ENCODE results near the gene FAAH.

FAAH gene

GRCh38 chr1:46459315-46459714 lies 65.2 kb downstream of the FAAH start:
- WGBS, 2 donors (ENCODE audit: extremely low coverage in 2 of 2, insufficient read length in 2 of 2, insufficient replicate concordance in 1 of 2) = no CpG with 5 or more reads among the region's 8 CpGs

GRCh38 chr1:46461017-46461808 lies 67.1 kb downstream of the FAAH start:
- no CpG with 5 or more reads among the region's 11 CpGs for WGBS, 2 donors (ENCODE audit: extremely low coverage in 2 of 2, insufficient read length in 2 of 2, insufficient replicate concordance in 1 of 2)
- H3K23ac ChIP-seq (ENCODE audit: low read depth, low read length, poor library complexity) = peak overlapping the region; percentile 7
- H4K91ac ChIP-seq (ENCODE audit: low read depth, low read length, poor library complexity) = no peak overlapping the region
- peak overlapping the region; percentile 78 for H3K18ac ChIP-seq (ENCODE audit: low read length)
- peaks cover 0 to 100% (median 27%) of the 10 kb centered on the region in 3 experiments for H3K27me3 ChIP-seq (ENCODE audit: control insufficient read depth in 3 of 3, insufficient read depth in 3 of 3, low read depth in 1 of 3, low read length in 3 of 3)
- H2AFZ ChIP-seq (ENCODE audit: low read length) = no peak overlapping the region
- H2BK5ac ChIP-seq (ENCODE audit: low read length) = no peak overlapping the region
- no peak for DNase-seq (ENCODE audit: low spot score)
- no peak overlapping the region for H4K8ac ChIP-seq (ENCODE audit: low read depth, low read length)
- no peak overlapping the region for H3K4ac ChIP-seq (ENCODE audit: low read length)
- H2AK5ac ChIP-seq (ENCODE audit: low read depth, low read length) = peak overlapping the region; percentile 71
- no peaks in the 10 kb centered on the region for H3K9me3 ChIP-seq (replicated peaks in 1 of 2; ENCODE audit: control insufficient read depth in 2 of 2, insufficient read depth in 1 of 2, low read depth in 1 of 2, low read length in 2 of 2)
- no peaks in the 10 kb centered on the region for H3K36me3 ChIP-seq (replicated peaks in 1 of 2; ENCODE audit: control insufficient read depth in 2 of 2, insufficient read depth in 2 of 2, low read length in 2 of 2)
- peaks cover 3 to 38% of the 10 kb centered on the region in 2 donors for H3K4me1 ChIP-seq (ENCODE audit: control insufficient read depth in 2 of 2, insufficient read depth in 1 of 2, low read depth in 1 of 2, low read length in 2 of 2)
- no peak overlapping the region for H3K14ac ChIP-seq (ENCODE audit: low read length)
- no peak overlapping the region for H3K9ac ChIP-seq (ENCODE audit: low read depth, low read length, poor library complexity)
- no peaks in the 10 kb centered on the region for H3K79me1 ChIP-seq (ENCODE audit: low read depth, low read length)
- H3K27ac ChIP-seq (replicated peaks; ENCODE audit: low read length) = no peak overlapping the region
- H2BK15ac ChIP-seq (ENCODE audit: low read length) = no peak overlapping the region
- no peak overlapping the region for H2BK120ac ChIP-seq (ENCODE audit: low read depth, low read length)
- no peak overlapping the region for H2BK12ac ChIP-seq (ENCODE audit: low read length)
- no peak overlapping the region for H3K4me2 ChIP-seq (ENCODE audit: insufficient read depth, low read length, poor library complexity, severe bottlenecking)
- H3K4me3 ChIP-seq (ENCODE audit: low read length in 2 of 2) = no peak overlapping the region

More at GRCh38 chr1:46459315-46459714, 65.2 kb downstream of the FAAH start:
- Histone ChIP-seq H3K23ac (ENCODE audit: low read depth, low read length, poor library complexity) (no peak overlapping the region), H3K4me2 (ENCODE audit: insufficient read depth, low read length, poor library complexity, severe bottlenecking) (no peak overlapping the region), H2BK5ac (ENCODE audit: low read length) (no peak overlapping the region), H3K14ac (ENCODE audit: low read length) (no peak overlapping the region), H3K27me3 (ENCODE audit: control insufficient read depth in 3 of 3, insufficient read depth in 3 of 3, low read depth in 1 of 3, low read length in 3 of 3) (peaks cover 0 to 92% (median 27%) of the 10 kb centered on the region in 3 experiments), H4K8ac (ENCODE audit: low read depth, low read length) (no peak overlapping the region), H3K9me3 (replicated peaks in 1 of 2; ENCODE audit: control insufficient read depth in 2 of 2, insufficient read depth in 1 of 2, low read depth in 1 of 2, low read length in 2 of 2) (no peaks in the 10 kb centered on the region), H2AK5ac (ENCODE audit: low read depth, low read length) (peak overlapping the region; percentile 44), H2BK15ac (ENCODE audit: low read length) (no peak overlapping the region), H2BK12ac (ENCODE audit: low read length) (no peak overlapping the region), H3K4ac (ENCODE audit: low read length) (no peak overlapping the region), H3K79me1 (ENCODE audit: low read depth, low read length) (no peaks in the 10 kb centered on the region), H2BK120ac (ENCODE audit: low read depth, low read length) (no peak overlapping the region), H3K27ac (replicated peaks; ENCODE audit: low read length) (no peak overlapping the region), H2AFZ (ENCODE audit: low read length) (no peak overlapping the region), H3K36me3 (replicated peaks in 1 of 2; ENCODE audit: control insufficient read depth in 2 of 2, insufficient read depth in 2 of 2, low read length in 2 of 2) (no peaks in the 10 kb centered on the region), H3K4me3 (ENCODE audit: low read length in 2 of 2) (no peak overlapping the region), H4K91ac (ENCODE audit: low read depth, low read length, poor library complexity) (no peak overlapping the region), H3K18ac (ENCODE audit: low read length) (peak overlapping the region; percentile 73), H3K9ac (ENCODE audit: low read depth, low read length, poor library complexity) (no peak overlapping the region), H3K4me1 (ENCODE audit: control insufficient read depth in 2 of 2, insufficient read depth in 1 of 2, low read depth in 1 of 2, low read length in 2 of 2) (peaks cover 0 to 32% of the 10 kb centered on the region in 2 donors)
- DNase-seq (ENCODE audit: low spot score) = no peak

- Histone ChIP-seq H3K4me2 (ENCODE audit: insufficient read depth, low read length, poor library complexity, severe bottlenecking) (no peak overlapping the region), H3K36me3 (replicated peaks in 1 of 2; ENCODE audit: control insufficient read depth in 2 of 2, insufficient read depth in 2 of 2, low read length in 2 of 2) (no peaks in the 10 kb centered on the region), H2AFZ (ENCODE audit: low read length) (no peak overlapping the region), H2BK5ac (ENCODE audit: low read length) (no peak overlapping the region), H3K27ac (replicated peaks; ENCODE audit: low read length) (peak overlapping the region; percentile 14), H2AK5ac (ENCODE audit: low read depth, low read length) (peak overlapping the region; percentile 24), H3K79me1 (ENCODE audit: low read depth, low read length) (no peaks in the 10 kb centered on the region), H3K18ac (ENCODE audit: low read length) (peak overlapping the region; percentile 15), H3K4me1 (ENCODE audit: control insufficient read depth in 2 of 2, insufficient read depth in 1 of 2, low read depth in 1 of 2, low read length in 2 of 2) (peaks cover 5 to 39% of the 10 kb centered on the region in 2 donors), H2BK15ac (ENCODE audit: low read length) (no peak overlapping the region), H3K4me3 (ENCODE audit: low read length in 2 of 2) (no peak overlapping the region), H3K23ac (ENCODE audit: low read depth, low read length, poor library complexity) (peak overlapping the region; percentile 82), H2BK12ac (ENCODE audit: low read length) (no peak overlapping the region), H3K9ac (ENCODE audit: low read depth, low read length, poor library complexity) (no peak overlapping the region), H3K14ac (ENCODE audit: low read length) (no peak overlapping the region), H4K8ac (ENCODE audit: low read depth, low read length) (no peak overlapping the region), H2BK120ac (ENCODE audit: low read depth, low read length) (no peak overlapping the region), H3K4ac (ENCODE audit: low read length) (no peak overlapping the region), H3K27me3 (ENCODE audit: control insufficient read depth in 3 of 3, insufficient read depth in 3 of 3, low read depth in 1 of 3, low read length in 3 of 3) (peaks cover 1 to 97% (median 29%) of the 10 kb centered on the region in 3 experiments), H3K9me3 (replicated peaks in 1 of 2; ENCODE audit: control insufficient read depth in 2 of 2, insufficient read depth in 1 of 2, low read depth in 1 of 2, low read length in 2 of 2) (no peaks in the 10 kb centered on the region), H4K91ac (ENCODE audit: low read depth, low read length, poor library complexity) (no peak overlapping the region)
- DNase-seq (ENCODE audit: low spot score) = no peak
- no CpG with 5 or more reads among the region's 5 CpGs for WGBS, 2 donors (ENCODE audit: extremely low coverage in 2 of 2, insufficient read length in 2 of 2, insufficient replicate concordance in 1 of 2)
Observed at GRCh38 chr1:46461809-46462448, 67.8 kb downstream of the FAAH start.

All from neuronal stem cell (in vitro differentiated cells).